DND-41 (cell line): ENCODE results near the gene ARHGAP26.

Experiments
- CTCF ChIP-seq: IDR thresholded peaks from 2 replicates; pipeline ENCODE4 v1.5.1; 2012; ENCODE audit warnings: borderline replicate concordance, low read length, moderate library complexity, mild to moderate bottlenecking; ENCODE audit not compliant: poor library complexity, severe bottlenecking; ENCODE audit errors: extremely low read depth
- EZH2 ChIP-seq: IDR thresholded peaks from 3 replicates; pipeline ENCODE4 v1.6.1; 2012; ENCODE audit warnings: borderline replicate concordance, low read depth, mild to moderate bottlenecking, moderate library complexity, low read length, inconsistent platforms; ENCODE audit not compliant: severe bottlenecking

- TF ChIP-seq CTCF (no peak), EZH2 (no peak)
Observed at GRCh38 chr5:143019157-143019556, 249.0 kb downstream of the ARHGAP26 start.
